Brain microvascular endothelial cell (primary cell): ENCODE data around the gene IPO11.
A peak's percentile ranks its signal among the peaks of the same experiment; 100 is the strongest.

Experiments used
- DNase-seq: peaks from one replicate; pipeline ENCODE4 v3.0.0-alpha.2; 2020
- H3K27ac ChIP-seq: fragments of 250-450 bp; sonication (Bioruptor Pico); 2 replicates; pipeline ENCODE4 v1.5.1; 2020; ENCODE audit warnings: mild to moderate bottlenecking, moderate library complexity
- H3K27me3 ChIP-seq: fragments of 250-450 bp; sonication (Bioruptor Pico); replicated peaks from 2 replicates; pipeline ENCODE4 v1.5.1; 2020; ENCODE audit warnings: mild to moderate bottlenecking
- H3K36me3 ChIP-seq: fragments of 250-450 bp; sonication (Bioruptor Pico); replicated peaks from 2 replicates; pipeline ENCODE4 v1.5.1; 2020; ENCODE audit warnings: mild to moderate bottlenecking
- H3K4me3 ChIP-seq: 2 replicates; pipeline ENCODE4 v1.5.1; 2011; ENCODE audit warnings: low read depth, mild to moderate bottlenecking, control low read depth, low read length, moderate library complexity
- in situ Hi-C: cut with HindIII; loops from 2 replicates; pipeline ENCODE4 v1.10.0; 2017; ENCODE audit warnings: low sequenced_read_pairs, low pct_ligation_motif_present
- TF ChIP-seq, protein P1 (sequence below): IDR thresholded peaks from 2 replicates; pipeline ENCODE4 v1.5.1; 2011; ENCODE audit warnings: low read depth, mild to moderate bottlenecking, moderate library complexity, low read length, control low read depth, inconsistent platforms; ENCODE audit errors: missing control alignments

IPO11 gene

DNA sequence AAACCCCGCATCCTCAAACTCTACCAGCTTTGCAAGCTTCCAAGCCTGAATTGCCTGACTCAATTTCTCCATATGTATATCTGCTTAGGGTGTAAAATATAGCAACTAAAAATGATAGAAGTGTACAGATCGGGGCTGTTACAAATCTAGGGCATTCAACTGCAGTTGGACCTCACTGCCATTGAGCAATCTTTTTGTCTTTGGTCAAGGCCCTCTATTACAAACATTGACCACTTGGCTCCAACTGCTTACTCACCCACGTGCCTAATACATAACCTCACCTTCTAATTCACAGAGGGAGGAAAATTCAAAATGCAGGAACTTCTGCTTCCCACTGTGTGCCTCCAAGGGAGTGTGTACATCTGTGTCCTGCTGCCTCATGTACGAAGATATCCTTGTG, 176.1 kb downstream of the IPO11 start:
- TF ChIP-seq, protein P1, sequence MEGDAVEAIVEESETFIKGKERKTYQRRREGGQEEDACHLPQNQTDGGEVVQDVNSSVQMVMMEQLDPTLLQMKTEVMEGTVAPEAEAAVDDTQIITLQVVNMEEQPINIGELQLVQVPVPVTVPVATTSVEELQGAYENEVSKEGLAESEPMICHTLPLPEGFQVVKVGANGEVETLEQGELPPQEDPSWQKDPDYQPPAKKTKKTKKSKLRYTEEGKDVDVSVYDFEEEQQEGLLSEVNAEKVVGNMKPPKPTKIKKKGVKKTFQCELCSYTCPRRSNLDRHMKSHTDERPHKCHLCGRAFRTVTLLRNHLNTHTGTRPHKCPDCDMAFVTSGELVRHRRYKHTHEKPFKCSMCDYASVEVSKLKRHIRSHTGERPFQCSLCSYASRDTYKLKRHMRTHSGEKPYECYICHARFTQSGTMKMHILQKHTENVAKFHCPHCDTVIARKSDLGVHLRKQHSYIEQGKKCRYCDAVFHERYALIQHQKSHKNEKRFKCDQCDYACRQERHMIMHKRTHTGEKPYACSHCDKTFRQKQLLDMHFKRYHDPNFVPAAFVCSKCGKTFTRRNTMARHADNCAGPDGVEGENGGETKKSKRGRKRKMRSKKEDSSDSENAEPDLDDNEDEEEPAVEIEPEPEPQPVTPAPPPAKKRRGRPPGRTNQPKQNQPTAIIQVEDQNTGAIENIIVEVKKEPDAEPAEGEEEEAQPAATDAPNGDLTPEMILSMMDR, result no peak
- Histone ChIP-seq H3K27ac (no peak overlapping the region), H3K36me3 (no peaks in the 10 kb centered on the region), H3K4me3 (no peak overlapping the region), H3K27me3 (no peaks in the 10 kb centered on the region)
- in situ Hi-C loops, result no loop called here
- DNase-seq, result no peak

DNA sequence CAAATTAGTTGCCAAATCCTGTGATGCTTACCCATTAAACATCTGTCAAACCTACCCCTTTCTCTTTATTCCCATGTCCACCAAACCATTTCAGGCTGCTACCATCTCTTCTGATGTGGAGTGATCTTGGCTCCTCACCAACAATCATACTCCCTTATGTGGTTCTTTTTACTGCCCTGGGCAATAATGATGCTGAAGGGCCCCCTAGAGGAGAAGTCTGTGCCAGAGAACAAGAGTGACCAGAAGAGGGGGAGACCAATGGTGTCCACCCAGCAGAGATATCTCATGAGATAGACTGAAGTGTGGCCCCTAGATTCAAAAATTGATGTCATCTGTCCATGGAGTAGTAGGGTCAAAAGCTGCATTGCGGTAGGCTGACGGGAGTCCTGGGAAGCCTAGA, 176.9 kb downstream of the IPO11 start:
- Histone ChIP-seq H3K4me3 (no peak overlapping the region), H3K36me3 (no peaks in the 10 kb centered on the region), H3K27me3 (no peaks in the 10 kb centered on the region), H3K27ac (no peak overlapping the region)
- in situ Hi-C loops, result no loop called here
- TF ChIP-seq, protein P1, result peak; percentile 1
- DNase-seq, result no peak

- in situ Hi-C loops, result no loop called here
- Histone ChIP-seq H3K4me3 (no peak overlapping the region), H3K27ac (no peak overlapping the region), H3K36me3 (no peaks in the 10 kb centered on the region), H3K27me3 (no peaks in the 10 kb centered on the region)
- no peak for DNase-seq
- TF ChIP-seq, protein P1, result no peak
These were observed 177.8 kb downstream of the IPO11 start for GRCh38 chr5:62590387-62590786.

GRCh38 chr5:62592558-62592957, 180.0 kb downstream of the IPO11 start:
- Histone ChIP-seq H3K27me3 (no peaks in the 10 kb centered on the region), H3K36me3 (no peaks in the 10 kb centered on the region), H3K4me3 (no peak overlapping the region), H3K27ac (no peak overlapping the region)
- DNase-seq, result no peak
- TF ChIP-seq, protein P1, result no peak
- in situ Hi-C loops, result no loop called here

GRCh38 chr5:62593331-62593730, 180.8 kb downstream of the IPO11 start:
- Histone ChIP-seq H3K4me3 (no peak overlapping the region), H3K36me3 (no peaks in the 10 kb centered on the region), H3K27me3 (no peaks in the 10 kb centered on the region), H3K27ac (no peak overlapping the region)
- DNase-seq, result peak; percentile 18
- TF ChIP-seq, protein P1, result no peak
- in situ Hi-C loops, result no loop called here

GRCh38 chr5:62594364-62594984, 181.9 kb downstream of the IPO11 start:
- Histone ChIP-seq H3K27me3 (no peaks in the 10 kb centered on the region), H3K4me3 (no peak overlapping the region), H3K36me3 (no peaks in the 10 kb centered on the region), H3K27ac (no peak overlapping the region)
- no peak for DNase-seq
- in situ Hi-C loops, result no loop called here
- TF ChIP-seq, protein P1, result no peak
